ENCODE measurements around the gene ABCB8. TPM values are rescaled to one million over a fixed set of nuclear protein-coding genes. Genes with fewer than 3 reads are reported as not detected.

The ABCB8 gene
- total RNA-seq, 2 donors from 2014 or later = 35.9 to 37.2 TPM

DNA sequence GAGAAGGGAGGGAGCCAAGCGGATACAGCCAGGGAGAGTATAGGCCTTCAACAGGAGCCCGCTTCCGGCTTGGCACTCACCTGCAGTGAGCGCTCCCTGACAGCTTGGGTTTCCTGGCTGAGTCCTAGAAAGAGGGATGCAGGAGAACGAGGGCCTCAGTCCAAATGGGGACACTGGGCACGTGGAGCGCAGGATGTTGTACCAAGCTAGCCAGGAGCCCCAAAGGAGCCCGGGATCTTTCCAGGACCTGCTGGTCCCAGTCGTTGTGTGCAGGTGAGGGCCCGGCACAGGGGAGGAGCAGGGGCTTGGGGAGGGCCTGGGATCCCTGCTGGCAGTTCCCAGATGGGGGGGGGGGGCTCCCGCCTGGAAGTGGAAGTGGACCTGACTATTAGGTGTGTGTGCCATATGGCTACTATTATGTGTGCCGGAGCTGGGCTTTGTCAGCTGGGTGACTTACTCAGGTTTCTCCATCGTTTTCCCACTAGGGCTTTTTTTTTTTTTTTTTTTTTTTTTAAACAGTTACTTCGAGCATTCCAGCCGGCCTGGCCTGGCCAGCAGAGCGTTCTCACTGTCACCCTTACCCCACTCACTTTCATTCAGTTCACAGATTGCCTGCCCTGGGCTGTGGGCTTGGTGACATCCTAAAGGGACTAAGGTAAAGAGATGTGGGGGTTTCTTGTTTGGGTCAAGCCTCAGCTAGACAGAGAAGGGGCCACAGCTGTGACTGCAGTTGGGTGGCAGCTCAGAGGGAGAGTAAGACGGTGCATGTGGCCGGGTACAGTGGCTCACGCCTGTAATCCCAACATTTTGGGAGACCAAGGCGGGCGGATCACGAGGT, 61.9 kb downstream of the ABCB8 start:
- TF ChIP-seq, protein P1, sequence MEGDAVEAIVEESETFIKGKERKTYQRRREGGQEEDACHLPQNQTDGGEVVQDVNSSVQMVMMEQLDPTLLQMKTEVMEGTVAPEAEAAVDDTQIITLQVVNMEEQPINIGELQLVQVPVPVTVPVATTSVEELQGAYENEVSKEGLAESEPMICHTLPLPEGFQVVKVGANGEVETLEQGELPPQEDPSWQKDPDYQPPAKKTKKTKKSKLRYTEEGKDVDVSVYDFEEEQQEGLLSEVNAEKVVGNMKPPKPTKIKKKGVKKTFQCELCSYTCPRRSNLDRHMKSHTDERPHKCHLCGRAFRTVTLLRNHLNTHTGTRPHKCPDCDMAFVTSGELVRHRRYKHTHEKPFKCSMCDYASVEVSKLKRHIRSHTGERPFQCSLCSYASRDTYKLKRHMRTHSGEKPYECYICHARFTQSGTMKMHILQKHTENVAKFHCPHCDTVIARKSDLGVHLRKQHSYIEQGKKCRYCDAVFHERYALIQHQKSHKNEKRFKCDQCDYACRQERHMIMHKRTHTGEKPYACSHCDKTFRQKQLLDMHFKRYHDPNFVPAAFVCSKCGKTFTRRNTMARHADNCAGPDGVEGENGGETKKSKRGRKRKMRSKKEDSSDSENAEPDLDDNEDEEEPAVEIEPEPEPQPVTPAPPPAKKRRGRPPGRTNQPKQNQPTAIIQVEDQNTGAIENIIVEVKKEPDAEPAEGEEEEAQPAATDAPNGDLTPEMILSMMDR (conservative IDR thresholded peaks at IDR 0.05) = no peak
- Histone ChIP-seq H3K4me3 (ENCODE audit: low read length) (no peak overlapping the region), H3K4me1 (ENCODE audit: control insufficient read depth, insufficient read depth, low read length) (peaks cover 14% of the 10 kb centered on the region), H3K9ac (ENCODE audit: extremely low read depth, low read length, poor library complexity, severe bottlenecking) (no peak overlapping the region), H3K27ac (ENCODE audit: low read depth, low read length) (peak overlapping the region; percentile 80), H3K36me3 (ENCODE audit: control insufficient read depth, insufficient read depth, low read length) (peaks cover 31% of the 10 kb centered on the region), H3K27me3 (ENCODE audit: control insufficient read depth, insufficient read depth, low read length, poor library complexity, severe bottlenecking) (no peaks in the 10 kb centered on the region), H3K9me3 (ENCODE audit: control insufficient read depth, low read length) (no peaks in the 10 kb centered on the region)
- H3K27me3 Mint-ChIP-seq (ENCODE audit: insufficient read depth) = no peaks in the 10 kb centered on the region
- H3K9me3 Mint-ChIP-seq = no peaks in the 10 kb centered on the region
- peaks cover 30% of the 10 kb centered on the region for H3K4me1 Mint-ChIP-seq
- peaks cover 22% of the 10 kb centered on the region for H3K36me3 Mint-ChIP-seq (ENCODE audit: low read depth)
- WGBS, 2 experiments (ENCODE audit: insufficient coverage in 1 of 2, insufficient read length in 1 of 2) = 78 to 86% methylated on average over 8 to 20 of the region's 22 CpGs
- DNase-seq = no peak
- H3K27ac Mint-ChIP-seq = no peak overlapping the region
- no peak overlapping the region for H3K4me3 Mint-ChIP-seq

DNA sequence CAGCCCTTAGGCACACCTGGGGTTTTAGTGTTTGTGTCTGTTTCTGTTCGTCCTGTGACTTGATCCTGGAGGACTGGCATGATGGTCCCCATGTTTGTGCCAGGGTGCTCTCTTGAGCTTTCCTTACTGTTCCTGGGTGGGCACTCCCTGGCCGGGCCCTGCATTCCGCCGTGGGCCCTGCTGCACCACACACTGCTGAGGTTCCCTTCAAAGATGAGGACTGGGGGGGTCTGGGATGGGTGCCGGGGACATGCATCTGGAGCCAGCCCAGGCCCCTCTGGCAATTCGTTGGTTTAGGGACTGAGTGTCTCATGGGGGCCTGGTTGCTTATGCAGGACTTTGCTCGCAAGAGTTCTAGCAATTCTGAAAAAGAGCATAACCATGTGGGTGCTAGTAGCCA, 62.8 kb downstream of the ABCB8 start:
- no peaks in the 10 kb centered on the region for H3K9me3 Mint-ChIP-seq
- no peak overlapping the region for H3K27ac Mint-ChIP-seq
- Histone ChIP-seq H3K4me1 (ENCODE audit: control insufficient read depth, insufficient read depth, low read length) (peaks cover 14% of the 10 kb centered on the region), H3K9me3 (ENCODE audit: control insufficient read depth, low read length) (no peaks in the 10 kb centered on the region), H3K36me3 (ENCODE audit: control insufficient read depth, insufficient read depth, low read length) (peaks cover 31% of the 10 kb centered on the region), H3K4me3 (ENCODE audit: low read length) (no peak overlapping the region), H3K27ac (ENCODE audit: low read depth, low read length) (no peak overlapping the region), H3K27me3 (ENCODE audit: control insufficient read depth, insufficient read depth, low read length, poor library complexity, severe bottlenecking) (no peaks in the 10 kb centered on the region), H3K9ac (ENCODE audit: extremely low read depth, low read length, poor library complexity, severe bottlenecking) (no peak overlapping the region)
- no peak overlapping the region for H3K4me3 Mint-ChIP-seq
- H3K27me3 Mint-ChIP-seq (ENCODE audit: insufficient read depth) = no peaks in the 10 kb centered on the region
- H3K36me3 Mint-ChIP-seq (ENCODE audit: low read depth) = peaks cover 25% of the 10 kb centered on the region
- WGBS, 2 experiments (ENCODE audit: insufficient coverage in 1 of 2, insufficient read length in 1 of 2) = 91 to 100% methylated on average over 4 to 7 of the region's 7 CpGs
- no peak for DNase-seq
- TF ChIP-seq, protein P1 (conservative IDR thresholded peaks at IDR 0.05) = no peak
- peaks cover 23% of the 10 kb centered on the region for H3K4me1 Mint-ChIP-seq

DNA sequence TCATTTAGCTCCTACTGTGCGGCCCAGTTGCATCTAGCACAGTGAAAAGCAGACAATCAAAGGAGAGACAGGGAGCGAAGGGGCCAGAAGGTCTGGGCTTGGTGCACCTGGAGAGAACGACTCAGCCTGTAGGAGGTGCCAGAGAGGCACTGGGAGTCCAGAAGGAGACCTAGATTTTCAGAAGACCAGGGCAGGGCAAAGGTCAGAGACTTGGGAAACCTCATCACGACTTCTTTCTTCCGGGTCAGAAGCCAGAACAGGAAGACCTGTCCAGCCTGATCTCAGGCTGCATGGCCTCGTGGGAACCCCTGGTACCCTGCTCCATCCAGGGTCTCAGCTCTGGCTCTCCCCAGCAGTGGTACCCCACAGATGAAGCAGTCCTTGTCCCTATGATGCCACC, 63.2 kb downstream of the ABCB8 start:
- Histone ChIP-seq H3K4me3 (ENCODE audit: low read length) (no peak overlapping the region), H3K4me1 (ENCODE audit: control insufficient read depth, insufficient read depth, low read length) (peaks cover 14% of the 10 kb centered on the region), H3K9ac (ENCODE audit: extremely low read depth, low read length, poor library complexity, severe bottlenecking) (no peak overlapping the region), H3K27me3 (ENCODE audit: control insufficient read depth, insufficient read depth, low read length, poor library complexity, severe bottlenecking) (no peaks in the 10 kb centered on the region), H3K36me3 (ENCODE audit: control insufficient read depth, insufficient read depth, low read length) (peaks cover 31% of the 10 kb centered on the region), H3K9me3 (ENCODE audit: control insufficient read depth, low read length) (no peaks in the 10 kb centered on the region), H3K27ac (ENCODE audit: low read depth, low read length) (no peak overlapping the region)
- DNase-seq = peak; percentile 89
- Mint-ChIP-seq H3K4me3 (no peak overlapping the region), H3K27ac (peak overlapping the region; percentile 64), H3K36me3 (ENCODE audit: low read depth) (peaks cover 26% of the 10 kb centered on the region), H3K9me3 (no peaks in the 10 kb centered on the region), H3K27me3 (ENCODE audit: insufficient read depth) (no peaks in the 10 kb centered on the region), H3K4me1 (peaks cover 23% of the 10 kb centered on the region)
- TF ChIP-seq, protein P1 (conservative IDR thresholded peaks at IDR 0.05) = peak; percentile 87
- WGBS, 2 experiments (ENCODE audit: insufficient coverage in 1 of 2, insufficient read length in 1 of 2) = 71 to 72% methylated on average over 6 of the region's 6 CpGs
